OCI-LY3 (cell line): ENCODE measurements around the gene CAMTA1.

Source experiments
- H2AFZ ChIP-seq: fragments of 200-600, 300-600 bp; shearing (Covaris generic); 2 replicates; pipeline ENCODE4 v1.6.0; 2014; ENCODE audit warnings: antibody characterized with exemption, low read depth, low read length
- H3K27ac ChIP-seq: fragments of 200-600, 300-600 bp; sonication (generic); 2 replicates; pipeline ENCODE4 v1.5.1; 2014; ENCODE audit warnings: mild to moderate bottlenecking, low read length, moderate library complexity, mixed read lengths
- H3K27me3 ChIP-seq: fragments of 200-600, 300-600 bp; sonication (generic); 2 replicates; pipeline ENCODE4 v1.6.1; 2014; ENCODE audit warnings: low read depth, low read length, mixed read lengths
- H3K36me3 ChIP-seq: fragments of 200-600, 300-600 bp; sonication (generic); replicated peaks from 2 replicates; pipeline ENCODE3; 2014; ENCODE audit warnings: low read depth, low read length, mixed read lengths
- H3K4me1 ChIP-seq: fragments of 300-600, 200-600 bp; sonication (generic); 2 replicates; pipeline ENCODE4 v1.6.1; 2014; ENCODE audit warnings: low read length, mixed read lengths
- H3K4me2 ChIP-seq: fragments of 200-600, 300-600 bp; sonication (generic); 2 replicates; pipeline ENCODE4 v1.6.1; 2014; ENCODE audit warnings: low read length, mixed read lengths
- H3K4me3 ChIP-seq: fragments of 300-600, 200-600 bp; sonication (generic); 2 replicates; pipeline ENCODE4 v1.5.1; 2014; ENCODE audit warnings: antibody characterized with exemption, mild to moderate bottlenecking, low read length, moderate library complexity
- H3K79me2 ChIP-seq: fragments of 300-600, 200-600 bp; shearing (Covaris generic); 2 replicates; pipeline ENCODE4 v1.6.1; 2014; ENCODE audit warnings: mild to moderate bottlenecking, low read length, mixed read lengths
- H3K9ac ChIP-seq: fragments of 300-600, 200-600 bp; shearing (Covaris generic); 2 replicates; pipeline ENCODE4 v1.6.0; 2014; ENCODE audit warnings: mild to moderate bottlenecking, low read length, moderate library complexity
- H3K9me3 ChIP-seq: fragments of 200-600, 300-600 bp; shearing (Covaris generic); 2 replicates; pipeline ENCODE4 v1.6.1; 2014; ENCODE audit warnings: low read length, mixed read lengths; ENCODE audit not compliant: insufficient read depth
- H4K20me1 ChIP-seq: fragments of 200-600, 300-600 bp; sonication (generic); 2 replicates; pipeline ENCODE4 v1.6.1; 2016; ENCODE audit warnings: low read length, mixed read lengths; ENCODE audit not compliant: insufficient read depth
- EZH2phosphoT487 ChIP-seq: fragments of 200-600 bp; shearing (Covaris generic); IDR thresholded peaks from 2 replicates; pipeline ENCODE4 v1.6.1; 2018; ENCODE audit warnings: antibody characterized with exemption, mixed run types, low read depth
- TF ChIP-seq, protein P1 (sequence below): fragments of 200-600, 300-600 bp; sonication (generic); IDR thresholded peaks from 2 replicates; pipeline ENCODE4 v1.5.1; 2014; ENCODE audit warnings: antibody characterized with exemption, low read length, low read depth

Gene CAMTA1

GRCh38 chr1:7656557-7657215 lies 871.4 kb downstream of the CAMTA1 start:
- Histone ChIP-seq H3K9me3 (no peaks in the 10 kb centered on the region), H3K4me3 (no peak overlapping the region), H3K36me3 (no peaks in the 10 kb centered on the region), H3K9ac (no peak overlapping the region), H4K20me1 (no peaks in the 10 kb centered on the region), H2AFZ (no peak overlapping the region), H3K27ac (no peak overlapping the region), H3K27me3 (no peaks in the 10 kb centered on the region), H3K4me2 (no peak overlapping the region), H3K4me1 (peaks cover 5% of the 10 kb centered on the region; the same call in 1 of the 2 replicates), H3K79me2 (no peaks in the 10 kb centered on the region)
- TF ChIP-seq, protein P1, sequence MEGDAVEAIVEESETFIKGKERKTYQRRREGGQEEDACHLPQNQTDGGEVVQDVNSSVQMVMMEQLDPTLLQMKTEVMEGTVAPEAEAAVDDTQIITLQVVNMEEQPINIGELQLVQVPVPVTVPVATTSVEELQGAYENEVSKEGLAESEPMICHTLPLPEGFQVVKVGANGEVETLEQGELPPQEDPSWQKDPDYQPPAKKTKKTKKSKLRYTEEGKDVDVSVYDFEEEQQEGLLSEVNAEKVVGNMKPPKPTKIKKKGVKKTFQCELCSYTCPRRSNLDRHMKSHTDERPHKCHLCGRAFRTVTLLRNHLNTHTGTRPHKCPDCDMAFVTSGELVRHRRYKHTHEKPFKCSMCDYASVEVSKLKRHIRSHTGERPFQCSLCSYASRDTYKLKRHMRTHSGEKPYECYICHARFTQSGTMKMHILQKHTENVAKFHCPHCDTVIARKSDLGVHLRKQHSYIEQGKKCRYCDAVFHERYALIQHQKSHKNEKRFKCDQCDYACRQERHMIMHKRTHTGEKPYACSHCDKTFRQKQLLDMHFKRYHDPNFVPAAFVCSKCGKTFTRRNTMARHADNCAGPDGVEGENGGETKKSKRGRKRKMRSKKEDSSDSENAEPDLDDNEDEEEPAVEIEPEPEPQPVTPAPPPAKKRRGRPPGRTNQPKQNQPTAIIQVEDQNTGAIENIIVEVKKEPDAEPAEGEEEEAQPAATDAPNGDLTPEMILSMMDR = no peak
- TF ChIP-seq EZH2phosphoT487 = no peak

DNA sequence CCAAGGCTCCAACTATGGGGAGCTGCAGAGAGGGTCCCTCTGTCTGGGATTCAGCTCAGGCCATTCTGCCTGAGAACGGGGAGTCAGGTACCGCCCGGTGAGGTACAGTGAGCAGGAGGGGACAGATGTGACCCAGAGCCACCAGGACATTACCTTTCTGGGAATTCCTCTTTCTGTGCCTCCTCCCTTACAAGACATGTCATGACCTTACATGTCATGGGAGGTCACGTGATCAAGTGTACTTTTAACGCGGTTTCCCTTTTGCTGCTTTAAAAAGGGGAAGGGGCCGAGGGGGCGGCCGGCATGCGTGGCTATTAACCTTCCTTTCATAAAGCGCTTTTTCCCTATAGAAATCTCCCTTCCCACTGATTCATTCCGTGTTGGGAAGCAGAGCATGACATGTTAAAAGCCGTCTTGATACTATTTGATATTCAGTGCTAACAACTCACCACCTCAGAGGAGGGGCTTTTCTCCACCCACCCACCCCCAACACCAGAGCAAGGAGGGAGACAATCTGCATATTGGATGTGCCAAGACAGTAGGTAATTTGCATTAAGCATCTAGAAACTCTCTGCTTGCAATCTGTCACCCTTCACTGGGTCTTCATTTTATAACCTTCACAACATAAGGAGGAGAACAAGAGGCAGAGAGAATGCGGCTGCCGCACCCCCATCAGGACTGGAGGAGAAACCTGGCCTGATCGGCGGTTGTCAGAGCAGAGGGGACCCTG lies 872.2 kb downstream of the CAMTA1 start:
- Histone ChIP-seq H3K36me3 (no peaks in the 10 kb centered on the region), H3K27ac (no peak overlapping the region), H3K27me3 (no peaks in the 10 kb centered on the region), H3K4me1 (no peaks in the 10 kb centered on the region), H3K9ac (no peak overlapping the region), H3K79me2 (no peaks in the 10 kb centered on the region), H4K20me1 (no peaks in the 10 kb centered on the region), H3K9me3 (no peaks in the 10 kb centered on the region), H3K4me2 (no peak overlapping the region), H3K4me3 (no peak overlapping the region), H2AFZ (no peak overlapping the region)
- TF ChIP-seq, protein P1 = no peak
- no peak for TF ChIP-seq EZH2phosphoT487

DNA sequence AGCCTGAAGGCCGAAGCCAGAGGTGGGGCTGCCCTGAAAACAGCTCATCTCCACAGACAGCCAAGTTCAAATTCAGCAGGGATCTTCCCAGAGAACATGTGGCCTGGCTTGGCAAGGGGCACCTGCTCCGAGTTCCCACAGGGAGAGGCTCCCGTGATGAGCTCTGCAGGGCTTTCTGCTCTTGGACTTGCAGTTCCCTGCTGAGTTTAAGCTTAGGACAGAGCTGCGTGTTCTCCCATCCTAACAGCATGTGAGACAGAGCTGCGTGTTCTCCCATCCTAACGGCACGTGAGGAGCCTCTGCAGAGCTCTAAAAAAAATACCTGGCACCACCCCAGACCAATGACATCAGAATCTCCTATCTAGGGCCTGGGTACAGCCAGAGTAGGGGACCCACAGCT lies 872.8 kb downstream of the CAMTA1 start:
- Histone ChIP-seq H3K9me3 (no peaks in the 10 kb centered on the region), H4K20me1 (no peaks in the 10 kb centered on the region), H3K9ac (no peak overlapping the region), H3K36me3 (no peaks in the 10 kb centered on the region), H3K4me2 (no peak overlapping the region), H2AFZ (no peak overlapping the region), H3K79me2 (no peaks in the 10 kb centered on the region), H3K27me3 (no peaks in the 10 kb centered on the region), H3K27ac (no peak overlapping the region), H3K4me1 (no peaks in the 10 kb centered on the region), H3K4me3 (no peak overlapping the region)
- TF ChIP-seq, protein P1 = no peak
- no peak for TF ChIP-seq EZH2phosphoT487

GRCh38 chr1:7659514-7659913 lies 874.3 kb downstream of the CAMTA1 start:
- no peak for TF ChIP-seq EZH2phosphoT487
- TF ChIP-seq, protein P1 = no peak
- no peaks in the 10 kb centered on the region for H3K27me3 ChIP-seq
- H3K4me2 ChIP-seq = no peak overlapping the region

More at GRCh38 chr1:7659514-7659913, 874.3 kb downstream of the CAMTA1 start:
- H3K9me3 ChIP-seq = no peaks in the 10 kb centered on the region
- H3K36me3 ChIP-seq = no peaks in the 10 kb centered on the region
- no peaks in the 10 kb centered on the region for H3K79me2 ChIP-seq
- no peaks in the 10 kb centered on the region for H3K4me1 ChIP-seq
- H3K27ac ChIP-seq = no peak overlapping the region
- H3K9ac ChIP-seq = no peak overlapping the region
- no peak overlapping the region for H2AFZ ChIP-seq
- H3K4me3 ChIP-seq = no peak overlapping the region
- no peaks in the 10 kb centered on the region for H4K20me1 ChIP-seq
